Activated naive CD4-positive, alpha-beta T cell treated with anti-CD3 and anti-CD28 coated beads, Interleukin-2, amount 10 ng/mL, durations not matched to agents 7 days and 5 days (primary cell): ENCODE data around the gene SLC7A8.
"Not testable (repeated sequence)": the region's sequence is repeated elsewhere in the genome, so short reads cannot be mapped to it uniquely, and the experiment has no call there.

ENCODE experiments used
- CTCF ChIA-PET: fragments of 350-600 bp; sonication (Branson Sonifier 250); formaldehyde crosslinking; loops from one replicate; lab custom pipeline; 2021; ENCODE audit warnings: antibody characterized with exemption; lab: Charles Lee
- DNase-seq: peaks from one replicate; pipeline ENCODE4 v3.0.0-alpha.2; 2020
- H3K27ac Mint-ChIP-seq: one replicate; pipeline ENCODE4 v1.8.0; 2021; ENCODE audit warnings: mild to moderate bottlenecking, moderate library complexity, mixed read lengths
- H3K27me3 Mint-ChIP-seq: one replicate; pipeline ENCODE4 v1.8.0; 2021; ENCODE audit warnings: mild to moderate bottlenecking, mixed read lengths
- H3K36me3 Mint-ChIP-seq: one replicate; pipeline ENCODE4 v1.8.0; 2021; ENCODE audit warnings: mixed read lengths
- H3K4me1 Mint-ChIP-seq: one replicate; pipeline ENCODE4 v1.8.0; 2021; ENCODE audit warnings: mixed read lengths
- H3K4me3 Mint-ChIP-seq: one replicate; pipeline ENCODE4 v1.8.0; 2021; ENCODE audit warnings: mild to moderate bottlenecking, moderate library complexity, mixed read lengths
- H3K9me3 Mint-ChIP-seq: one replicate; pipeline ENCODE4 v1.8.0; 2021; ENCODE audit warnings: mixed read lengths

The SLC7A8 gene

DNA sequence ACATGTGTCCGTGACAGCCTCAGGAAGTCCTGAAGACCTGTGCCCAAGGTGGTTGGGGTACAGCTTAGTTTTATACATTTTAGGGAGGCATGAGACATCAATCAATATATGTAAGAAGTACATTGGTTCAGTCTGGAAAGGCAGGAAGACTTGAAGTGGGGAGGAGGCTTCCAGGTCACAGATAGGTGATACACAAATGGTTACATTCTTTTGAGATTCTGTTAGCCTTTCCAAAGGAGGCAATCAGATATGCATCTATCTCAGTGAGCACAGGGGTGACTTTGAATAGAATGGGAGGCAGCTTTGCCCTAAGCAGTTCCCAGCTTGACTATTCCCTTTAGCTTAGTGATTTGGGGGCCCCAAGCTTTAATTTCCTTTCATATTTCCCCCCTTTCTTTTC lies 15.7 kb upstream of the SLC7A8 start:
- DNase-seq, H3K4me1 Mint-ChIP-seq, H3K9me3 Mint-ChIP-seq, H3K4me3 Mint-ChIP-seq, H3K27ac Mint-ChIP-seq, H3K27me3 Mint-ChIP-seq, H3K36me3 Mint-ChIP-seq: not testable (repeated sequence)
- CTCF ChIA-PET, result interaction anchor here (0.9 kb wide), 1 partner anchor 140 kb away, joined by 3 read pairs; no protein-coding TSS in a partner anchor

- H3K27ac Mint-ChIP-seq, H3K4me1 Mint-ChIP-seq, CTCF ChIA-PET, H3K27me3 Mint-ChIP-seq, DNase-seq, H3K4me3 Mint-ChIP-seq, H3K9me3 Mint-ChIP-seq, H3K36me3 Mint-ChIP-seq: not testable (repeated sequence)
Measured at GRCh38 chr14:23196487-23196886, 13.0 kb upstream of the SLC7A8 start.

GRCh38 chr14:23195552-23196101 lies 12.2 kb upstream of the SLC7A8 start:
- CTCF ChIA-PET, result interaction anchor here (1.0 to 1.4 kb wide), 2 partner anchors 9 to 11 kb away, joined by 3 read pairs; no protein-coding TSS in a partner anchor
- H3K27me3 Mint-ChIP-seq, result peaks cover 4% of the 10 kb centered on the region
- H3K4me3 Mint-ChIP-seq, result no peak overlapping the region
- H3K27ac Mint-ChIP-seq, result no peak overlapping the region
- H3K9me3 Mint-ChIP-seq, result no peaks in the 10 kb centered on the region
- H3K36me3 Mint-ChIP-seq, result no peaks in the 10 kb centered on the region
- H3K4me1 Mint-ChIP-seq, result no peaks in the 10 kb centered on the region
- DNase-seq, result no peak

DNA sequence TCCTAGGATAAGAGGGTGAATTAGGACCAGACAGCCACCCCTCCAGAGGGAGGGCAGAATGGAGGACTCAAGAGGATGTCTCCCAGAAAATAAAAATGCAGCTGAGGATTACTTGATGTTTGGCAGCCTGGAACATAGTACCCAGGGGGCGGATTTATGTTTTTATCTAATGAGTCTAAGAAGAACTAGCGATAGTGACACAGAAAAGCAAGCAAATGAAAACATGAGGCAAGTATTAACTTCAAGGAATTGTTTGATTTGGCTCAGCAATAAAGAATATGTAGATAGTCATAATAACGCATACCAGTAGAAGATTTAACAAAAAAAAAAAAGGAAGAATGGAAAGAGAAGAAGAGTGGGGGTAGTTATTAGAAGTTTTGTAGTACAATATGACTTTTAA lies 10.0 kb upstream of the SLC7A8 start:
- H3K4me3 Mint-ChIP-seq, result no peak overlapping the region
- H3K27me3 Mint-ChIP-seq, result peaks cover 4% of the 10 kb centered on the region
- no peaks in the 10 kb centered on the region for H3K9me3 Mint-ChIP-seq
- no peaks in the 10 kb centered on the region for H3K36me3 Mint-ChIP-seq
- H3K27ac Mint-ChIP-seq, result no peak overlapping the region
- CTCF ChIA-PET, result interaction anchor here (0.7 kb wide), 1 partner anchor 830 kb away, joined by 3 read pairs; no protein-coding TSS in a partner anchor
- no peak for DNase-seq
- H3K4me1 Mint-ChIP-seq, result no peaks in the 10 kb centered on the region

DNA sequence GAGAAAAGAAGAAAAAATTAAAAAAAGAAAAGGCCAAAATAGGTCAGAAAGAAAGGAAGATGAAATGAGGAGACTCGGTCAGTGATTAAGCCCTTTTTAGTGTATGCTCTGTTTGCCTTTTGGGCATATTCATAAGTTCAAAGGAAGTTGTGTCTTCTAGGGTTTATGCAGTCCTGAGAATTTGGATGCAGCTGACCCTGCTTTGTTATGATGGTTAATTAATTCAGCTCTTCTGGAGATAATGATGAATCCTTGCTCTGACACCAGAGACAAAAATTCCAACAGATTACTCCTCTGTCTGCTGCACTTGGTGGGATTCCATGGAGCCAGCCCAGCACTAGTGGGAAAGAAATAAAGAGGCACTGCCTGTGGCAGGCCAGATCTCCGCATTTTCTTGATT lies 4.5 kb upstream of the SLC7A8 start:
- no peak overlapping the region for H3K4me3 Mint-ChIP-seq
- H3K9me3 Mint-ChIP-seq, result no peaks in the 10 kb centered on the region
- DNase-seq, result no peak
- H3K27me3 Mint-ChIP-seq, result peaks cover 14% of the 10 kb centered on the region
- no peaks in the 10 kb centered on the region for H3K4me1 Mint-ChIP-seq
- no peaks in the 10 kb centered on the region for H3K36me3 Mint-ChIP-seq
- CTCF ChIA-PET, result interaction anchor here (0.7 to 12.1 kb wide), 11 partner anchors 11 to 120 kb away, joined by 3 to 264 read pairs (median 5); partner anchors contain the start of gene CEBPE
- H3K27ac Mint-ChIP-seq, result no peak overlapping the region

GRCh38 chr14:23186913-23187654 lies 3.6 kb upstream of the SLC7A8 start:
- H3K36me3 Mint-ChIP-seq, result no peaks in the 10 kb centered on the region

DNA sequence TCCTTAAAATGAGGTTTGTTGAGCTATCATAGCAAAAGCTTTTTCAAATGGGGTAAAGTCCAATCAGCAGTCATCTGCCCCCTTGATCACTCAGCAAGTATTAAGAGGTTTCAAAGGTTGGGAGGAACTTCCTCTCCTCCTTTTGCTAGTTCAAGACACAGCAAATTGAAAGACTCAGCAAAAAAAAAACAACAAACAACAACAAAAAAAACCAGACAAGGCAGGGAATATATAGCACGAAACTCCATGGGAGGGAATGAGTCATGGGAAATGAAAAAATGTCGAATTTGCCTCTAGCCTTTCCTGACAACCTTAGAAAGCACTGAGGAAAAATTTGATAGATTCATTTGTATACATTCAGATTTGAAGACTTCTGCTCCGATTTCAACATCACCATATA lies 1.6 kb upstream of the SLC7A8 start:
- peaks cover 14% of the 10 kb centered on the region for H3K27me3 Mint-ChIP-seq
- no peak for DNase-seq
- H3K9me3 Mint-ChIP-seq, result no peaks in the 10 kb centered on the region
- H3K4me3 Mint-ChIP-seq, result no peak overlapping the region
- no peaks in the 10 kb centered on the region for H3K4me1 Mint-ChIP-seq
- CTCF ChIA-PET, result interaction anchor here (1.1 to 12.1 kb wide), 7 partner anchors 8 to 117 kb away, joined by 3 to 264 read pairs (median 4); partner anchors contain the start of gene CEBPE
- no peaks in the 10 kb centered on the region for H3K36me3 Mint-ChIP-seq
- H3K27ac Mint-ChIP-seq, result no peak overlapping the region

More at GRCh38 chr14:23186913-23187654, 3.6 kb upstream of the SLC7A8 start:
- Mint-ChIP-seq H3K27ac (no peak overlapping the region), H3K9me3 (no peaks in the 10 kb centered on the region), H3K4me1 (no peaks in the 10 kb centered on the region), H3K27me3 (peaks cover 14% of the 10 kb centered on the region), H3K4me3 (no peak overlapping the region)
- CTCF ChIA-PET, result interaction anchor here (0.5 to 12.1 kb wide), 22 partner anchors 8 to 699 kb away, joined by 3 to 264 read pairs (median 4); partner anchors contain the start of gene CEBPE
- peak; percentile 51 for DNase-seq

DNA sequence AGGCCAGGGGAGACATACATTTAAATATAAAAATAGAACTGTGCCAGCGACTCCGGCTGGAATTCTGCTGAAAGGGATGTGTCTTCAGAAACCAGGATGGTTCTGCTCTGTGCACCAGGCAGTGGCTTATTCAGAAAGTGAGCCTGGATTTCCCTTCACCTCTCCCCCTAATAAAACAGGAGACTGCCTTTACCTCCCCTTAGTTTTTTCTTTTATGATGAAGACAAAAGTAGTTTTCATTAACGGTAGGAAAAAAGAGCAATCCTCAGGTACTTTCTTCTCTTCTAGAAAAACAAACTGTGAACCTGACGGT lies 346 bp downstream of the SLC7A8 start:
- Mint-ChIP-seq H3K9me3 (no peaks in the 10 kb centered on the region), H3K4me1 (no peaks in the 10 kb centered on the region), H3K27me3 (peaks cover 19% of the 10 kb centered on the region), H3K27ac (no peak overlapping the region), H3K36me3 (no peaks in the 10 kb centered on the region), H3K4me3 (no peak overlapping the region)
- CTCF ChIA-PET, result interaction anchor here (1.2 to 12.1 kb wide), 2 partner anchors 61 to 187 kb away, joined by 3 to 264 read pairs; partner anchors contain the start of gene CEBPE
- no peak for DNase-seq

DNA sequence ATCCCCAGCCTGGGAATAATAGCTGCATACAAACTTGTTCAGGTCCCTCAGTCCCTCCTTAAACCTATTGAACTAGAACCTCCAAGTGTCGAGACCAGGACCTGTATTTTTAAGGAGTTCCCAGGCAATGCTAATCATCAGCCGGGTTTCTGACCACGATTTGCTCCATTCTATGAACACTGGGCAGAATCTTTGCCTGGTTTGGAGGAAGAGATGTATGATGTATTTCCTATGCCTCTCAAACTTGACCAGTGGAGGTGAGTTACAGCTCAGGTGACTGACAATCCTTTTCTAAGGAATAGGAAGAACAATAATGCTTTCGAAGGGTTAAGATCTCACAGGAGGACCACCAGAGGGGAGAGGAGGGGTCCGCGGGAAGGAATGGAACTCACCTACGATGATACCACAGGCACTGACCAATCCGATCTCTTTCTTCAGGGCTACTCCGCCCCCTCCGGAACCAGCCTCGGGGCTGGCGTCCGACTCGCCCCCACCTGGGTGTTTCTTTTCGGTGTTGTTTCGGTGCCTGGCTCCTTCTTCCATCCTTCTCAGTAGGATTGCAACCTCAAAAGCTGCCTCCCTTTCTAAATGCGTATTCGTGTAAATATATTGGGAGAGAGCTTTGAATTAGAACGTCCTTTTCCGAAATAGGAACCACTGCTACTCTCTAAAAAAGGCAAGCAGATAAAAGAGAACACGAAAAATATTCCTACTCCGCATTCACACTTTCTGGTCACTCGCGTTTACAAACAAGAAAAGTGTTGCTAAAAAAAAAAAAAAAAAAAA lies 895 bp downstream of the SLC7A8 start:
- CTCF ChIA-PET, result interaction anchor here (1.1 to 12.1 kb wide), 3 partner anchors 10 to 106 kb away, joined by 3 to 264 read pairs (median 6); partner anchors contain the start of gene CEBPE
- H3K4me3 Mint-ChIP-seq, result no peak overlapping the region
- H3K9me3 Mint-ChIP-seq, result no peaks in the 10 kb centered on the region
- no peak overlapping the region for H3K27ac Mint-ChIP-seq
- no peaks in the 10 kb centered on the region for H3K36me3 Mint-ChIP-seq
- no peaks in the 10 kb centered on the region for H3K4me1 Mint-ChIP-seq
- H3K27me3 Mint-ChIP-seq, result peaks cover 16% of the 10 kb centered on the region
- peak; percentile 39 for DNase-seq

DNA sequence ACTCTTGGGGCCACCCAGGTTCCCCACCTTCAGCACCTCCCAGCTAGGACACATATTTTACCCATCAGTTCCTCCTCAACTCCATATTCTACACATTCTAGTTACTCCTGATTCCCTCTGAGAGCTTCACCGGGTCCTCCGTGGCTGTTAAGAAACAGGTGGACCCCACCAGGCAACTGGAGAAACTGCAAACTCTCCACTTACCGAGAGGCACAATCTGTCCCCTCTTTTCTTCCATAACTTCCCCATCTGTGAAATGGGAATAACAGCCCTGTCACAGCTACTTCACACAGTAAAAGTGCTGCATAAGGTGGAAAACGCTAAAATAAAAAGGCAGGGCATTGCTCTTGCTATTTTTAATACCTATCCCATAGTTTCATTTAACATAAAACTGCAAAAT lies 1.5 kb downstream of the SLC7A8 start:
- no peaks in the 10 kb centered on the region for H3K36me3 Mint-ChIP-seq
- no peak for DNase-seq
- H3K27me3 Mint-ChIP-seq, result peaks cover 16% of the 10 kb centered on the region
- no peak overlapping the region for H3K27ac Mint-ChIP-seq
- H3K4me3 Mint-ChIP-seq, result no peak overlapping the region
- CTCF ChIA-PET, result interaction anchor here (1.1 to 12.1 kb wide), 3 partner anchors 10 to 106 kb away, joined by 3 to 264 read pairs (median 6); partner anchors contain the start of gene CEBPE
- H3K9me3 Mint-ChIP-seq, result no peaks in the 10 kb centered on the region
- no peaks in the 10 kb centered on the region for H3K4me1 Mint-ChIP-seq

- DNase-seq, result no peak
- no peak overlapping the region for H3K27ac Mint-ChIP-seq
- no peak overlapping the region for H3K4me3 Mint-ChIP-seq
- no peaks in the 10 kb centered on the region for H3K36me3 Mint-ChIP-seq
- CTCF ChIA-PET, result interaction anchor here (1.1 to 12.1 kb wide), 3 partner anchors 9 to 105 kb away, joined by 3 to 264 read pairs (median 6); partner anchors contain the start of gene CEBPE
- no peaks in the 10 kb centered on the region for H3K4me1 Mint-ChIP-seq
- H3K27me3 Mint-ChIP-seq, result peaks cover 16% of the 10 kb centered on the region
- no peaks in the 10 kb centered on the region for H3K9me3 Mint-ChIP-seq
Measured at GRCh38 chr14:23181453-23181852, 2.0 kb downstream of the SLC7A8 start.

DNA sequence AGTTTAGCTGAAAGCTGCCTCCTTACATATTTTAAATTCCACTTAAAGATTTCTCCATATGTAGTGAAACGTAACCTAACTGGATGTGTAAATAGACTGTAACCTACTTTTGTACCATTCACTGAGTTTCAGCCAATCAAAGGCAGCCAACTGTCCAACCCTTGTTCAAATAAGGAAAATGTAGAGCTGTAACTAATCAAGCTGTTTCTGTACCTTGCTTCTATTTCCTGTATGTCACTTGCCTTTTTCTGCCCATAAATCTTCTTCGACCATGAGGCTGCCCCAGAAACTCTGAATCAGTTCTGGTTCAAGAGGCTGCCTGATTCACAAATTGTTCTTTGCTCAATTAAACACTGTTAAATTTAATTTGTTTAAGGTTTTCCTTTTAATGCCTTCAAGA lies 6.3 kb downstream of the SLC7A8 start:
- Mint-ChIP-seq H3K4me3 (no peak overlapping the region), H3K27me3 (peaks cover 21% of the 10 kb centered on the region), H3K9me3 (no peaks in the 10 kb centered on the region), H3K4me1 (peaks cover 11% of the 10 kb centered on the region), H3K27ac (no peak overlapping the region), H3K36me3 (no peaks in the 10 kb centered on the region)
- no peak for DNase-seq
- CTCF ChIA-PET, result interaction anchor here (0.6 to 5.7 kb wide), 6 partner anchors 8 to 108 kb away, joined by 3 to 29 read pairs (median 7); no protein-coding TSS in a partner anchor

GRCh38 chr14:23175823-23176222 lies 7.6 kb downstream of the SLC7A8 start:
- Mint-ChIP-seq H3K36me3 (no peaks in the 10 kb centered on the region), H3K4me3 (no peak overlapping the region), H3K9me3 (no peaks in the 10 kb centered on the region), H3K4me1 (peaks cover 14% of the 10 kb centered on the region), H3K27ac (no peak overlapping the region), H3K27me3 (peaks cover 28% of the 10 kb centered on the region)
- CTCF ChIA-PET, result interaction anchor here (1.7 to 5.7 kb wide), 3 partner anchors 9 to 107 kb away, joined by 4 to 29 read pairs (median 10); no protein-coding TSS in a partner anchor
- no peak for DNase-seq
